NCI-H187 treated with DMSO at 0.1 percent for 48 hours (cell line): ENCODE data around the gene EMID1.

Experiments
- DNase-seq: peaks from one replicate; lab custom pipeline; 2025; lab: John Stamatoyannopoulos, UW

The EMID1 gene

DNA sequence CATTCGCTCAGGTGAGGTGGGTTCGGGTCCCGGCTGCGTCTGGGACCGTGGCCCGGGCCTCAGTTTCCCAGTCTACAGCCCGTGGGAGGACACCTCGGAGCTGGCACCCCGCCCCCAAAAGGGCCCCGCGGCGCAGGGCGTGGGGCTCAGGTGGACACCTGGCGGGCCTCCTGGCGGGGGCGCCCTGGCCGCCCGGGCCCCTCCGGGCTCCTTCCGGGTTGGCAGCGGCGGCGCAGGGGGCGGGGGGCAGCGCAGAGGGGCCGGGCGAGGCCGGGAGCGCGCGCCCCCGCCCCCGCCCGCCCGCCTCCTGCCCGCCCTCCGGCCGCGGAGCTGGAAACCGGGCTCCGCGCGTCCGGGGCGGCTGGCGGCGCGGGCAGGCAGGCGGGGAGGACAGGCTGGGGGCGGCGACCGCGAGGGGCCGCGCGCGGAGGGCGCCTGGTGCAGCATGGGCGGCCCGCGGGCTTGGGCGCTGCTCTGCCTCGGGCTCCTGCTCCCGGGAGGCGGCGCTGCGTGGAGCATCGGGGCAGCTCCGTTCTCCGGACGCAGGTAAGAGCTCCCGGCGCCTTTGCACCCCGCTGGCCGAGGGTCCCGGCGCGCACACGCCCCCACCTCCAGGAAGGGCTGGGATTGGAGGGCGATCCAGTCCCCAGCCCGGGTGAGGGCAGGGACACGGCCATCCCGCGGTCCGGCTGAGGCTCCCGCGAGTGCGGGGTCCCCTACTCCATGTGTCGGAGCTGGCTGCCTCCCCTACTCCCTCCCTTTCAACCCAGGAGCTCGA is at the start of gene EMID1:
Gene EMID1, plus strand, starts transcription at position 303 of the 778 bp plus-strand sequence. Its CDS starts 143 bp downstream, at position 446.
- DNase-seq, result no peak

- no peak for DNase-seq
Observed at GRCh38 chr22:29155966-29156365, 49.7 kb upstream of the EMID1 start.

- no peak for DNase-seq
Observed at GRCh38 chr22:29156507-29156906, 49.2 kb upstream of the EMID1 start.

- DNase-seq, result no peak
Observed at GRCh38 chr22:29157759-29158535, 47.7 kb upstream of the EMID1 start.

- DNase-seq, result no peak
Observed at GRCh38 chr22:29158546-29158945, 47.1 kb upstream of the EMID1 start.

DNA sequence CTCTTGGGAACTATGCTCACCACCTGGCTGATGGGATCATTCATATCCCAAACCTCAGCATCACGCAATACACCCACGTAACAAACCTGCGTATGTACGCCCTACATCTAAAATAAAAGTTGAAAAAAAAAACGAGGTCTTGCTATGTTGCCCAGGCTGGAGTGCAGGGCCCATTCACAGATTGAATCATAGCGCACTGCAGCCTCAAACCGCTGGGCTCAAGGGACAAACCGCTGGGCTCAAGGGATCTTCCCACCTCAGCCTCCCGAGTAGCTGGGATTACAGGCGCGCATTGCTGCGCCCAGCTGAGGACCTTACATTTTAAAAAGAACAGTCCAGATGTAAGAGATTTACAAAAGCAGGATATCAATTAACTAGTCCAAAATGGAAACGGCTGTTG is 41.9 kb upstream of the EMID1 start:
- DNase-seq, result no peak

DNA sequence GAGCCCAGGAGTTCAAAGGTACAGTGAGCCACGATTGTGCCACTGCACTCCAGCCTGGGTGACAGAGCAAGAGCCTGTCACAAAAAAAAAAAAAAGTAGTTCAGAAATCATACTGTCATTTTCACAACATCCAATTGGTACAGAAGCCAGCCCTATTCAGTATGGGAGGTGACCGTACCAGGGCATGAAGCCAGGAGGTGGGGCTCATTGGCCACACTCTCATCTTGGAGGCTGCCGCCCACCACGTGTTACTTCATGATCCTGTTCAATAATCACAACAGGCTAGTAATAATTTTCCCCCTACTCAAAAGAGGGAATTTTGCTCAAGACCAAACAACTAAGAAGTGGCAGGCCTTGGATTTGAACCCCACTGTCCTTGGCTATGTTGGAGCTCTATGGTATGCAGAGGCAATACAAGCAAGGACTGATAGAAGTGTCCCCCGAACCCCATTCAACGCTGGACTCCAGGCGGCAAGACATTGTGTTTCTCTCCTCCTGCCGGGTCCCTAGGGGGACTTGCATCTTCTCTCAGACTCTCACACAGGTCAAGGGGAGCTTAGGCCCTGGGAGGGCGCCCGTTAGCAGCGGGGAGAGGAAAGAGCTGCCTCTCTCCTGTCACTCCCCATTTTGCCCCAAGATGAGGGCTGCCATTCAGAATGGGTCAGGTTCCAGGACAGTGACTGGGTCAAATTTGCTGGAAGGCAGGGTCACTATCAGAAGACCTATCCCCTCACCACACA is 40.2 kb upstream of the EMID1 start:
- DNase-seq, result no peak

DNA sequence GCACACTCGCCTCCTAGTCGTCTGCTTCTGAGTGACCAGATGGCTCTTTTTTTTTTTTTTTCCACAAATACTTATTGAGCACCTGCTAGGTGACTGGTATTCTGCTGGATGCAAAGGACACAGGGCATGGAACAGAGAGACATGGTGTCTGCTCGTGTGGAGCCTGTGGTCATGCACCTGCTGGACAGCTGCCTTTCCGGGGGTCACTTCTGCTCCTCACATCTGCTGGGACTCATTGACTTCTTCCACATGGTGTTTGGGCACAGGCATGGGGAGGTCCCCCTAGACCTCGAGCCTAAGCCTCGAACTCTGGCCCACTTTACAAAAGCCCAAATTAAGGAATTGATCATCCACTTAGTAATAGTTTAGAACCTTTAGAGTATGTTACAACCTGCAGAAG is 39.5 kb upstream of the EMID1 start:
- DNase-seq, result no peak

GRCh38 chr22:29167032-29167911 is 38.4 kb upstream of the EMID1 start:
- DNase-seq, result no peak

DNA sequence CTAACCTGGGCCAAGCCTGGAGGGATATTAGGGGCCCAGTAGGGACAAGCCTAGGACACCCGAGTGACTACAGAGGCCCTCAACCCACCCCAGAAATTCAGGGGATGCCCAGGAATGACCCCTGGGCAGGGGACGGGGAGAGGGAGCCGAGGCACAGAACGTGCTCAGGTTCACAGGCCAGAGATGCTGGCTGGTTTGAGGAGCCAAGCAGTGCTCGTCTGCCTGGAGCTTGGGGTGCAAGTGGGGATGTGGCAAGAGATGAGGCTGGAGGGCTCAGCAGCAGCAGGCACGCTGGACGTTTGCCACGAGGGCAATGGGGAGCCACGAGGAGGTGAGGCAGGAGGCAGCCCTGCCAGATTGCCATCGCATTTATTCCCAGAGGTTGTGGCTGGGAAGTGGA is 34.0 kb upstream of the EMID1 start:
- DNase-seq, result no peak

- no peak for DNase-seq
Observed at GRCh38 chr22:29172216-29172615, 33.5 kb upstream of the EMID1 start.

DNA sequence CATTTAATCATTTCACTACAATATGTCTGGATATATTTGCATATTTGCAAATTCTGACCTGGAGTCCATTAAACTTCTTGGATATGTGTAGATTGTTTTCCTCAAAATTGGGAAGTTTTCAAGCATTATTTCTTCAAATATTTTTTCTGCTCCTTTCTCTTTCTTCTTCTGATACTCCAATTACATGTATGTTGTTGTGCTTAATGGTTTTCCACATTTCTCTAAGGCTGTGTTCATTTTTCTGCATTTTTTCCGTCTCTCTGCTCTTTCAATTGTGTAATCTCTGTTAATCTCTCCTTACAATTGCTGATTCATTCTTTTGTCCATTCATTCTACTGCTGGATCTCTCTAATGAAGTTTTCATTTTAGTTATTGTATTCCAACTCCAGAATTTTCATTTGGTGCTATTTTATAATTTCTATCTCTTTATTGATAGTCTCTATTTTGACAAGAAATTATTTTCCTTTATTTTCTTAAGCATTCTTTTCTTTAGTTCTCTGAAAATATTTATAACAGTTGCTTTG is 30.3 kb upstream of the EMID1 start:
- DNase-seq, result no peak

- no peak for DNase-seq
Observed at GRCh38 chr22:29183971-29184848, 21.5 kb upstream of the EMID1 start.

DNA sequence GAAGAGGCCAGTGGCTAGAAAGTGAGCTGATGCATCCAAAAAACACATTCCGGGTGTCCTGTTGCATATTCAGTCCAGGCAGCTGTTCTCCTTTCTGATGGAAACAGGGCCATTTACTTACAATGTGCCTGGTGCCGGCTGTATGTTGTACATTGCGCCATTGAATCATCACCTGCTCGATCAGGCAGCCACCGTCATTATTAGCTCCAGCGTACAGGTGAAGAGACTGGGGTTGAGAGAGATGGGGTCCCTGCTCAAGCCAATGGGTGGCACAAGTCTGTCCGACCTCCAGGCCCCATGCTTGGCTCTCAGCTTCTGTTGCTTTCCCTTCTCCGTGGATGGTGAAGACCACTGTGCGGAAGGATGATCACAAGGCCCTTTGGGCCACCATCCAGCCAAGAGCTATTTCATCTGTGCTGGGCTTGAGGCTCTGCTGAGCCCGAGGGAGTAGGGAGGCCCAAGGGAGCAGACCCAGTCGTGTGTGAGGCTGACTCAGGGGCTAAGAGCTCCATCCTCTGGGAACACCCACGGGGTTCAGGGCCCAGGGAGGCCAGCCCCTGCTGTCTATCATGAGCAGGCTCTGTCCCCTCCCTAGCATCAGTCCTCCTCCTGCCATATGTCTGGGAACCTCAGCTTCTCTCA is 20.7 kb upstream of the EMID1 start:
- no peak for DNase-seq

GRCh38 chr22:29186302-29186701 is 19.4 kb upstream of the EMID1 start:
- DNase-seq, result no peak

GRCh38 chr22:29187831-29188230 is 17.9 kb upstream of the EMID1 start:
- DNase-seq, result no peak

DNA sequence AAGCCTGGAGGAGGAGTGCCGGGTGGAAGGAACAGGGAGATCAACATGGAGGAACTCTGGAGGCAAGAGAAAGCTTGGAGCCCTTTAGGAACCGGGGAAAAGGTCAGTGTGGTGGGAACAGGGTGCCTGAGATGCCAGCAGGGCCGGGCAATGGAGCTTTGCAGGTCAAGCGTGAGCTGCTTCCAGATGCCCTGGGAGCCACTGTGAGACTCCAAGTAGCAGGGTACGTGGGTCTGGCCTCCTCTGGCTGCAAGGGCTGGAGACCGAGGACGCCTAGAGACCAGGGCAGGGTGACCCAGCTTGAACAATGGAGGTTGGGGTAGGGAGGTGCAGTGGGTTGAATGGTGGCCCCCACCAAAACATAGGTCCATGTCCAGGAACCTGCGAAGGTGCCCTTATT is 15.6 kb upstream of the EMID1 start:
- DNase-seq, result no peak

DNA sequence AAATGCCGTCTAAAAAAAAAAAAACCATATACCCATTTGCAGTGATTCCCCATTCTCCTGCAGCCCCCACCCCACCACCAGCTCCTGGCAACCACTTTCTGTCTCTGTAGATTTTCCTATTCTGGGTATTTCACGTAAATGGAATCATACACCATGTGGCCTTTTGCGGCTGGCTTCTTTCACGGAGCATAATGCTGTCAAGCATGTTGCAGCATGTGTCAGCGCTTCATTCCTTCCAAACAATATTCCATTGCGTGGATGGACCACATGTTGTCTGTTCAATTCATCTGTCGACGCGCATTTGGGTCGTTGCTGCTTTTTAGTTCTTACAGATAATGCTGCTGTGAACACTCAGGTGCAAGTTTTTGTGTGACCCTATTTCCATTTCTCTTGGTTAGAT is 14.8 kb upstream of the EMID1 start:
- no peak for DNase-seq

GRCh38 chr22:29193021-29193420 is 12.7 kb upstream of the EMID1 start:
- no peak for DNase-seq

DNA sequence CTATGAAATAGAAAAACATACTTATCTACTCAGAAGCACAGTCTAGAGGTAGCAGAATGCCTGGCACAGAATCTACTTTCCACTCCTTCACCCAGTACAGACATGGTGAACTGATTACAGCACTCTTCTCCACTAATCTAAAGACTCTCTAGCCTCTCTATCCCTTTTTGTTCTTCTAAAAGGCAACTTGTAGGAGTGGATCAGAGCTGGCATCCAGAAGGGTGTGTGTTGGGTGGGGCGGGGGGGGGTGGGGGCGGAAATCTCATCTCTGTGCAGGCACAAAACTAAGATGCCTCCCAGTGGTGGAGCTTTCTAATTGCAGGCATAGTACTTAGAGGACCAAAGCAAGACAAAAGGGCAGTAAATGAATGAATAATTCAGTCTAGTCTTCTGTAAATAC is 11.5 kb upstream of the EMID1 start:
- DNase-seq, result no peak
